ENCODE results near the gene MAN1C1. TPM values are rescaled to one million over a fixed set of nuclear protein-coding genes. Genes with fewer than 3 reads are reported as not detected.

Gene MAN1C1
- total RNA-seq, 1 donor from 2014 or later, result 64.7 TPM

GRCh38 chr1:25640646-25641328, 24.2 kb downstream of the MAN1C1 start:
- TF ChIP-seq CTCF (IDR thresholded peaks at IDR 0.05), result no peak
- H3K9me3 Mint-ChIP-seq (ENCODE audit: unreplicated experiment), result peaks cover 18% of the 10 kb centered on the region
- peaks cover 22% of the 10 kb centered on the region for H3K4me1 Mint-ChIP-seq (ENCODE audit: unreplicated experiment)
- peak; percentile 17 for DNase-seq (ENCODE audit: extremely low spot score, unreplicated experiment)
- H3K4me3 Mint-ChIP-seq (ENCODE audit: unreplicated experiment), result no peak overlapping the region
- no peak overlapping the region for H3K27ac Mint-ChIP-seq (ENCODE audit: unreplicated experiment)
- peaks cover 27% of the 10 kb centered on the region for H3K27me3 Mint-ChIP-seq (ENCODE audit: unreplicated experiment)
- peaks cover 38% of the 10 kb centered on the region for H3K36me3 Mint-ChIP-seq (ENCODE audit: unreplicated experiment)

- peaks cover 22% of the 10 kb centered on the region for H3K4me1 Mint-ChIP-seq (ENCODE audit: unreplicated experiment)
- H3K9me3 Mint-ChIP-seq (ENCODE audit: unreplicated experiment), result peaks cover 18% of the 10 kb centered on the region
- no peak for TF ChIP-seq CTCF (IDR thresholded peaks at IDR 0.05)
- no peak for DNase-seq (ENCODE audit: extremely low spot score, unreplicated experiment)
- no peak overlapping the region for H3K4me3 Mint-ChIP-seq (ENCODE audit: unreplicated experiment)
- H3K27me3 Mint-ChIP-seq (ENCODE audit: unreplicated experiment), result peaks cover 27% of the 10 kb centered on the region
- H3K36me3 Mint-ChIP-seq (ENCODE audit: unreplicated experiment), result peaks cover 36% of the 10 kb centered on the region
- H3K27ac Mint-ChIP-seq (ENCODE audit: unreplicated experiment), result no peak overlapping the region
Observed at GRCh38 chr1:25641329-25641725, 24.7 kb downstream of the MAN1C1 start.

- Mint-ChIP-seq H3K4me3 (ENCODE audit: unreplicated experiment) (no peak overlapping the region), H3K9me3 (ENCODE audit: unreplicated experiment) (peaks cover 18% of the 10 kb centered on the region), H3K27ac (ENCODE audit: unreplicated experiment) (peak overlapping the region; percentile 16), H3K4me1 (ENCODE audit: unreplicated experiment) (peaks cover 22% of the 10 kb centered on the region), H3K36me3 (ENCODE audit: unreplicated experiment) (peaks cover 39% of the 10 kb centered on the region), H3K27me3 (ENCODE audit: unreplicated experiment) (peaks cover 27% of the 10 kb centered on the region)
- DNase-seq (ENCODE audit: extremely low spot score, unreplicated experiment), result peak; percentile 36
- no peak for TF ChIP-seq CTCF (IDR thresholded peaks at IDR 0.05)
Observed at GRCh38 chr1:25641931-25642573, 25.5 kb downstream of the MAN1C1 start.

- Mint-ChIP-seq H3K27ac (ENCODE audit: unreplicated experiment) (peak overlapping the region; percentile 16), H3K9me3 (ENCODE audit: unreplicated experiment) (peaks cover 18% of the 10 kb centered on the region), H3K36me3 (ENCODE audit: unreplicated experiment) (peaks cover 36% of the 10 kb centered on the region), H3K27me3 (ENCODE audit: unreplicated experiment) (peaks cover 27% of the 10 kb centered on the region), H3K4me1 (ENCODE audit: unreplicated experiment) (peaks cover 22% of the 10 kb centered on the region), H3K4me3 (ENCODE audit: unreplicated experiment) (no peak overlapping the region)
- no peak for TF ChIP-seq CTCF (IDR thresholded peaks at IDR 0.05)
- DNase-seq (ENCODE audit: extremely low spot score, unreplicated experiment), result peak; percentile 46
Observed at GRCh38 chr1:25642574-25643108, 26.1 kb downstream of the MAN1C1 start.

GRCh38 chr1:25643929-25644328, 27.3 kb downstream of the MAN1C1 start:
- H3K36me3 Mint-ChIP-seq (ENCODE audit: unreplicated experiment), result peaks cover 25% of the 10 kb centered on the region
- no peak for TF ChIP-seq CTCF (IDR thresholded peaks at IDR 0.05)
- H3K27ac Mint-ChIP-seq (ENCODE audit: unreplicated experiment), result no peak overlapping the region
- peaks cover 24% of the 10 kb centered on the region for H3K27me3 Mint-ChIP-seq (ENCODE audit: unreplicated experiment)
- peaks cover 28% of the 10 kb centered on the region for H3K4me1 Mint-ChIP-seq (ENCODE audit: unreplicated experiment)
- DNase-seq (ENCODE audit: extremely low spot score, unreplicated experiment), result peak; percentile 51
- no peak overlapping the region for H3K4me3 Mint-ChIP-seq (ENCODE audit: unreplicated experiment)
- peaks cover 6% of the 10 kb centered on the region for H3K9me3 Mint-ChIP-seq (ENCODE audit: unreplicated experiment)

All from osteocyte (in vitro differentiated cells).